ENCODE measurements around the gene CERKL.
A peak's percentile ranks its signal among the peaks of the same experiment; 100 is the strongest.

CERKL gene

GRCh38 chr2:181686576-181687185, 29.8 kb upstream of the CERKL start:
- no peak for TF ChIP-seq CTCF (conservative IDR thresholded peaks at IDR 0.05; ENCODE audit: low read depth, low read length)
- H3K4me3 ChIP-seq (ENCODE audit: low read depth, low read length): no peak overlapping the region

GRCh38 chr2:181685150-181685688, 28.3 kb upstream of the CERKL start:
- no peak for TF ChIP-seq CTCF (conservative IDR thresholded peaks at IDR 0.05; ENCODE audit: low read depth, low read length)
- no peak overlapping the region for H3K4me3 ChIP-seq (ENCODE audit: low read depth, low read length)
- peak; percentile 24 for DNase-seq (ENCODE audit: low read depth)

More at GRCh38 chr2:181686576-181687185, 29.8 kb upstream of the CERKL start:
- no peak for DNase-seq (ENCODE audit: low read depth)

- H3K4me3 ChIP-seq (ENCODE audit: low read depth, low read length): no peak overlapping the region
- DNase-seq (ENCODE audit: low read depth): no peak
- no peak for TF ChIP-seq CTCF (conservative IDR thresholded peaks at IDR 0.05; ENCODE audit: low read depth, low read length)
Measured at GRCh38 chr2:181684454-181685149, 27.7 kb upstream of the CERKL start.

- TF ChIP-seq CTCF (conservative IDR thresholded peaks at IDR 0.05; ENCODE audit: low read depth, low read length): no peak
- no peak overlapping the region for H3K4me3 ChIP-seq (ENCODE audit: low read depth, low read length)
- no peak for DNase-seq (ENCODE audit: low read depth)
Measured at GRCh38 chr2:181683518-181684453, 26.9 kb upstream of the CERKL start.

- DNase-seq (ENCODE audit: low read depth): no peak
- H3K4me3 ChIP-seq (ENCODE audit: low read depth, low read length): no peak overlapping the region
- TF ChIP-seq CTCF (conservative IDR thresholded peaks at IDR 0.05; ENCODE audit: low read depth, low read length): no peak
Measured at GRCh38 chr2:181682795-181683517, 26.1 kb upstream of the CERKL start.

GRCh38 chr2:181682026-181682789, 25.3 kb upstream of the CERKL start:
- no peak overlapping the region for H3K4me3 ChIP-seq (ENCODE audit: low read depth, low read length)
- DNase-seq (ENCODE audit: low read depth): no peak
- TF ChIP-seq CTCF (conservative IDR thresholded peaks at IDR 0.05; ENCODE audit: low read depth, low read length): no peak
